Mucosa of gallbladder (tissue), 1 donor: ENCODE measurements around the gene PPP4C. TPM values are rescaled to one million over a fixed set of nuclear protein-coding genes. Genes with fewer than 3 reads are reported as not detected.
"Not testable (repeated sequence)": the region's sequence is repeated elsewhere in the genome, so short reads cannot be mapped to it uniquely, and the experiment has no call there.

Experiments used
- DNase-seq: peaks from one replicate; pipeline ENCODE4 v3.0.0-alpha.2; 2020; ENCODE audit warnings: low spot score
- total RNA-seq: library from RNA; stranded (reverse); gene quantifications from one replicate; pipeline ENCODE4 v1.2.1, GENCODE V29; 2021
- donor health status: DM: no; HTN: no; CAD: no.

PPP4C gene
- total RNA-seq, 1 donor from 2014 or later: 95.3 TPM

DNA sequence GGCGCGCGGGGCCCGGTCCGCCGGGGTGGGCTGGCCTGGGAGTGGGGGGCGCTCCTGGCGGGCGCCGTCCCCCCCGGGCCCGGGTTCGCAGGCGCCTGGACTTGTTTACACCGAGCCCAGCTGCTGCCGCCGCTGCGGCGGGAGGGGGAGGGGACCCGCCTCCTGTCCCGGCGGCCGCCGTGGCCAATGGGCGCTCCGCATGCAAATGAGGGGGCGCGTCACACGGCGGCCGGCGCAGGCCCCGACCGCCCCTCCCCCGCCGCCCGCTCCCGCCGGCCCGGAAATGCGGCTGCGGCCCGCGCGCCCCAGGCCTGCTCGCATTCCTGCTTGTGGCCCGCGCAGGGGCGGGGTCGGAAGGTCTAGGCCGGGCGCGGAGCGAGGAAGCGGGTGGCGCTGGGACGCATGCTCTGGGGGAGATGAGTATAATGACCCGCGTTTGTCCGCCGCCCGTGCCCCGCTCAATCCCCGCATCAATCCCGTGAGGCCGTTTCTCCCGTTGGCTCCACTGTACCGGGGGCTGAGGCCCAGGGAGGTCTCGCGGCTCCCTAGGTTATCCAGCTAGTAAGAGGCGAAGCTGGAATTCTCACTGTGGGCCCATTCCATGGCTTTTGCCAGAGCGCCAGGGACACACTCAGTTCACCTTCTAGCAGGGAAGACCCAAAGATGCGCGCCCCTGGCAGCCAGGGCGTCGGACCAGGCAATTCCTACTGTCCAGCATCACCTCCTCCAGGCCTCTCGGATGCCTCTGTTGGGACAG, 20.5 kb downstream of the PPP4C start, which contains the start of gene YPEL3:
YPEL3 (minus strand) TSS at position 109 of the 757 bp plus-strand sequence. CDS start 731 bp downstream, outside the sequence.
- peak; percentile 93 for DNase-seq

DNA sequence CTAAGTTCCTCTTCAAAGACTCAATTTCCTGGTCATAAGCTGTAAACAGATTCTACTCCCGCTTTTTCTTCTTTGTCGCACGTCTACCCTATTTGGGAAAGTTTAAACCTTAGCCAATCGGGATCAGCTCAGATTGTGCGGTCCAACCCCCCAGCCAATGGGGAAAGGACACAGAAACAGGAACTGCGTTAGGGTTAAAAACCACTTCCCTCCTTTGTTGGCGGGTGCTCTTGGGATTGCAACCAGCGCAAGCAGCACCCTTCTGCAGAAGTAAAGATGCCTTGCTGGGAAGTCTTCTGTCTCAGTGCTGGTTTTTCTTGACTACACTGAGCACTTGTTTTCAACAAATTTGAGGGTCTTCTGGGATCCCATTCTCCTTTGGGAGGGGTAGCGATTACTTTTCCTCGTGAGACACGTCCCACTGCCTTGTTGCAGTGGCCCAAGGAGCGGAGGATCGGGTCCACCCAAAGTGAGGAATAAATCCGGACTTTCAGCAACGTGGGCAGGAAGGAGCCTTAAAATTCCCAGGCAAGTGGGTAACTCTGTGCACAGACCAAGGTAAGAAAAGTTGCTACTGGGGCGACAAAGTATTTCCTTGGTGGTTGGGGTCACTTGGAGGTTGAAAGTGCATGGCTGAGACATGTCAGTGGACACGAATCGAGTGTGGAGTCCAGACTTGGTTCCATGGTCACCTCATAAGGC, 21.2 kb downstream of the PPP4C start:
- no peak for DNase-seq

DNA sequence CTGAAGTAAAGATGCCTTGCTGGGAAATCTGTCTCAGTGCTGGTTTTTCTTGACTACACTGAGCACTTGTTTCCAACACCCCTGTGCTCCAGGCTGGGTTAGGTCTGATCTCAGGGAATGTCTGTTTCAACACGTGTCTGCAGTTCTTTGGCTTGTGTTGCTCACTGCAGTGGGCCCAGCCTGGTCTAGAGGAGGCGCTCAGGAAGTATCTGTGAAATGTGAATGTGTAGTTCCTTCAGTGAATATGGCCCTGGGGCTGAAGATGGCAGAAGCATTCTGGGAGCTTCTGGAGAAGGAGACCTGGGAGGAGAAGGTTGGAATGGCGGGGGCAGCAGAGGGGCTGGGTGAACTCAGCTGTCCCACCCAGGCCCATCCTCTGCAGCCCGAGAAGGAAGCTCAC, 28.3 kb downstream of the PPP4C start:
- DNase-seq: no peak

DNA sequence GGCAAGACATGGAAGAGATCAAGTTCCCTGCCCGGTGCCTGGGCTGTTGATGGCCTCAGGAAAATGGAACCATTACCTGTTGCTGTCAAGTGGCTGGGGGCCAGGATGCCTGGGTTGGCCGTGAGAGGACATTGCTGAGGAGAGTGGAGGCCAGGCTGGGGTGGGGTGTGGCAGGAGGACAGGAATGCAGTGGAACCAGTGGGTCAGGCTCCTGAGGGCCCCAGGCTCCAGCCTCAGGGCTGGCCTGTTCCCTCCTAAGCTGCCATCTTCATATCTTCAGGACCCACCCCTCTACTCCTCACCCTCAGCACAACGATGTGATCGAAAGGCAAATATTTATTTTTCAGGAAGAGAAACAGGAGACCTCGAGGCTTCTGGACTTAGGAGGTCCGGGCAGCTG, 28.7 kb downstream of the PPP4C start:
- peak; percentile 56 for DNase-seq

DNA sequence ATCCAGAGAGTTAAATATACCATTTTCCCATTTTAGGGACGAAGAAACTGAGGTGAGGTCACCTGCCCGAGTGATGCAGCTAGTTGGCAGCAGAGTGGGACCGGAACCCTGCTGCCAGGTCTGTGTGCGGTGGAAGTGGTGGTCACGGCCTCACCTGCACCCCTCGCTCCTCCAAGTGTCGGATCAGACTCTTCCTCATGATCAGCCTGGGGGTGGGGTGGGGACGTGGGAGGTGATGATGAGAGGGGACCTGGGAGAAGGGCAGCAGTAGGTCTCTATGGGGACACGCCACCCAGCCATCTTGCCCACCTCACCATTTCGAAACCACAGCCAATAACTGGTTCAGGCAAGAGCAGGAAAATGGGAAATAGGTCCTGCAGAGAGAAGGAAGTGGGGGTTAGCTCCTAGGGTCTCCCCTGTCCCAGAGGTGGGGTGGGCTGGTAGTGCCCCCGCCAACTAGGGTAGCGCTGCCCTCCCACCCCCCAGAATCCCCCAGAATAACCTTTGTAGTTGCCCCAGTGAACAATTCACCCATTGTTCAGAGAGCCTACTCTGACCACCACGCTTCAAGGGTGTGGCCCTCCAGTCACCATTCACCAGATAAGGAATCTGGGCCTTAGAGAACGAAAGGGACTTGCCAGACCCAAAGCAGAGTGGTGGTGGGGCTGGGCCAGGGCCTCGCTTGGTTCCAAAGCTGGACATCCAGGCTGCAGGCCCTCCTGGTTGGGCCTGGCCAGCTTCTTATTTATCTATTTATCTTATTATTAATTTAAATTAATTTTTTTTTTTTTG, 32.5 kb downstream of the PPP4C start:
- DNase-seq: no peak

DNA sequence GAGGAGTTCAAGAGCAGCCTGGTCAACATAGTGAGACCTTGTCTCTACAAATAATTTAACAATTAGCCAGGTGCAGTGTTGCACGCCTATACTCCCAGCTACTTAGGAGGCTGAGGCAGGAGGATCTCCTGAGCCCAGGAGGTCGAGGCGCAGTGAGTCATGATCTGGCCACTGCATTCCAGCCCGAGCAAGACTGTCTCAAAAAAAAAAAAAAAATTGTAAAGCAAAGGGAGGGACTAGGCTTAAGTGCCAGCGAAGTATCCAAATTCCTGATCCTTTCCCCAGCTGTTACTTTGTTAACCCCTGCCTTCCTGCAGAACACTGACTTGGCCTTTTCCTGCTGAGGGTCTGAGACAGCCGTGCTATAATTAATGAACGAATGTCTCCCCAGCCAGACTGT, 34.9 kb downstream of the PPP4C start:
- no peak for DNase-seq

DNA sequence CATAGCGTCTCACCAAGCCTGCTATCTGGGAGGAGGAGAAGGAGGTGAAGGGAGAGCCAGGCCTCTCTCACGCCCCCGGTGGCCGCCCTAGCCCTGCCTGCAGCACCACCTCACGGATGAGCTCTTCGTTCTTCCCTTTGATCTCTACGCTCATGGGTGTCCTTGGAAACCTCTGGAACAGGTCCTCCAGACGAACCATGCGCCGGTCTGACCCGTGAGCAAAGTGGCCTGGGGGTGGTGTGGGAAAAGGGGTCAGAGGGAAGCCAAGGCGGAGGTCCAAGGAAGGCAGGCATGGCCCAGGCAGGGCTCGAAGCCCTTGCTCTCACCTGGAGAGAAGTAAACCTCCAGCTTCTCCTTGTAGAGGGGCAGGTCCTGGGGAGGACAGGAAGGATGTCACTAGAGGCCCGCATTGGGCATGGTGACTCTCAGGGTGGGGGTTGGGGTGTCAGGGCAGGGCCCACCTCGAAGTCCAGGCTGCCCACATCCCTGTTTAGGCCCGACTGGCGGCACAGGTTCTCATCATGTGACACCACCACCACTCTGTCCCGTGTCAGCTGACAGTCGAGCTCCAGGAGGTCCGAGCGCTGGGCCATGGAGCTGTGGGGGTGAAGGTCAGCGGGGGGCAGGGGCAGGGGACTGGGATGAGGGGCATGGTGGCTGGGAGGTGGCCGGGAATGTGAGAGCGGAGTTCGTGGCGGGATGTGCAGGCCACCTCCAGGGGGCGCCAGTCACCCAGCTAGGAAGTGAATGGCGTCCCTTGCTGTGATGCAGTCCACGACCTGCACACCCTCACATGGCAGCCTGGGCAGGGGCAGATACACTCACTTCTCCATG, 36.6 kb downstream of the PPP4C start:
- DNase-seq: peak; percentile 38

DNA sequence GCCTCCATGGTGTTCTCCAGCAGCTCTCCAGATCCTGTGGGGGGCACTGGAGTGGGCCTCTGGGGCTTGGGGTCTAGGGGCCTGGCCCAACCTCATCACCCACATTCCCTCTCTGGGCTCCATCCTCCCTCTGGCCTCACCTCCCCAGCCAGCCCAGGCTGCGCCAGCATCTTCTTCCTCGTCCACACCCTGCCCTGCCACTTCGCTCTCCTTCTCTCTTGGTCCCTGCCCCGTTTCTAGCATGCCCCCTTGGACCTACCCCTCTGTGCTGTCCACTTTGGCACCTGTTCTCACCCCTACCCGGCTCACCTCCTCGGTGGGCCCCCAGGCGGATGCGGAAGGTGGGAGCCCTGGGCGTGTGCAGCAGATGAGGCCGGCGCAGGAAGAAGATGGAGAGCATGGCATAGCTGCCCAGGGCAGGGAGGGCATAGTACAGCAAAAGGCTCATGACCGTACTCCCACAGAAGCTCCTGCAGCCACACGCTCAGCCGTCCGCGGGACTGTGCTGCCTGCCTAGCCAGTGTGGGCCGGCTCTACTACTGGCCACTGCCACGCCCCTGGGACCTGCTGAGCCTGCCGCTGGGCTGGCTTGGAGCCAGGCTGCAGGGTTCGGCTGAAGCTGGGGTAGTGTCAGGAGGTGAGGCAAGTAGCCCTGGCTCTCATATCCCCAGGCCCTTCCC, 37.4 kb downstream of the PPP4C start, which contains the start of gene GDPD3:
GDPD3 (minus strand) TSS at position 507 of the 680 bp plus-strand sequence; CDS start at position 448, 59 bp downstream.
- peak; percentile 49 for DNase-seq

DNA sequence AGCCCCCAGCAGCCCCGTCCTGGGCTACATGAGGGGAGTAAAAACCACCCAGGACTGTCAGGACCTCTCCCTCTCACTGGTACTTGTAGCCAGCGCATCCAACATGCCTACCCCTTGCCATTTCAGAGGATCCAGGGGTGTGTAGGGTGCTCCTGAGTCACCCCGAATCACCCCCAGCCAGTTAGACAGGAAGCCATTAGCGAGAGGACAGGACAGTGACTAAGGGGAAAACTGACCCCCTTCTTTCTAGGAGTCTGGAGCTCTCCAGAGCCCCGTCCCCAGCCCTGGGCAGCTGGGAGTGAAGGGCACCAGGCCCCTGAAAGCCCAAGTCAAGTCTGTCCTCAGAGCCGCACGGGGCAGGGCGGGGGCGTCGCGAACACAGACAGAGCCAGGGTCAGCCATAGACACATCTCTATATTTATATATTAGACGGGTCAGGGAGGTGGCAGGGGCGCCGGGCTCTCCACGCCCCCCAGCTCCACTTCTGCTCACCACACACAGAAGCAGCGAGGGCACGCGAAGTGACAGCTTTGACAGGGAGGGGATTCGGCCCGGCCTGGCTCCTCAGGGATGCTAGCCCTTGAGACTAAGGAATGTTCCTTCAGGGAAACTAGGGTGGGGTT, 38.0 kb downstream of the PPP4C start:
- no peak for DNase-seq

DNA sequence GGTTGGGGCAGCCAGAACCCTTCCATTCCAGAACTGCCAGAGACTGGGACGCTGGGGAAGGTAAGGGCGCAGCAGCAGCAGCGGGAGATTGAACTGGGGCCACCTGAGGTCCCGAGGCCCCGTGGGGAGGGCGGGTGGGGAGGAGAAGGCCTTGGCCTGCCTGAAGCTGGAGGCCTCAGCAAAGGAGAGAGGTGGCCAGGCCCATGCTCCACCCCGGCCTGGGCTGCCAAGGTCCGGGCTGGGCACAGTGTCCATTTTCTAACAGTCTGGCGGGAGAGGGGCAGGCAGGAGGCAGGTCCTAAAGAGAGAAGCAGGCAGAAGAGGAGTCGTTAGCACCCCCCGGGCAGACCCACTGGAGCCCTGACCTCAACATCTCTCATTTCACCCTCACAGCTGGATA, 38.6 kb downstream of the PPP4C start:
- no peak for DNase-seq

DNA sequence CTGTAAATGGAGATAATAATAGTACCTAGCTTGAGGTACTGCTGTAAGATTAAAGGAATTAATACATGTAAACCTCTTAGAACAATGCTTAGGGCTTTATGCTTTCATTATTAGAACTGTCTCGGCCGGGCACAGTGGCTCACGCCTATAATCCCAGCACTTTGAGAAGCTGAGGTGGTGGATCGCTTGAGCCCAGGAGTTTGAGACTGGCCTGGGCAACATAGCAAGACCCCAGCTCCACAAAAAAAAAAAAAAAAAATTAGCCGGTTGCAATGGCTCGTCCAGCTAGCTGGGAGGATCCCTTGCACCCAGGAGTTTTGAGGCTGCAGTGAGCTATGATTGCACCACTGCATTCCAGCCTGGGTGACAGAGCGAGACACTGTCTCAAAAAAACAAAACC, 39.0 kb downstream of the PPP4C start:
- not testable (repeated sequence) for DNase-seq

DNA sequence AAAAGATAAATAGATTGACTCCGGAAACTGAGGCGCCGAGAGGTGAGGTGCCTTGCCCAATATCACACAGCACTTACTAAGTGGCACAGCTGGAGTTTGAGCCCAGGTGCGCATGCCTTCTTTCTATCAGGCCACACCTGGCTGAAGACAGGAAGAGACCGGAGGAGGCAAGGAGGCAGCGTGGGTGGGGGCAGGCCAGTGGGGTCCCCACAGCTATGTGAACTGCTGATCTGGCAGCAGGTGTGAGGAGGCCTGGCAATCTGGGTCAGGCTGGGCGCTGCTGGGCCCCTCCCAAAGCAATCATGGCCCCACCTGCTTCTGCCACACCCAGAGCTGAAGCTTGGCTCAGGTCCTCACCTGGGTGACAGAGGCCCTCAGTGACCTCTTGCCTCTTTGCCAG, 39.4 kb downstream of the PPP4C start:
- DNase-seq: peak; percentile 66

DNA sequence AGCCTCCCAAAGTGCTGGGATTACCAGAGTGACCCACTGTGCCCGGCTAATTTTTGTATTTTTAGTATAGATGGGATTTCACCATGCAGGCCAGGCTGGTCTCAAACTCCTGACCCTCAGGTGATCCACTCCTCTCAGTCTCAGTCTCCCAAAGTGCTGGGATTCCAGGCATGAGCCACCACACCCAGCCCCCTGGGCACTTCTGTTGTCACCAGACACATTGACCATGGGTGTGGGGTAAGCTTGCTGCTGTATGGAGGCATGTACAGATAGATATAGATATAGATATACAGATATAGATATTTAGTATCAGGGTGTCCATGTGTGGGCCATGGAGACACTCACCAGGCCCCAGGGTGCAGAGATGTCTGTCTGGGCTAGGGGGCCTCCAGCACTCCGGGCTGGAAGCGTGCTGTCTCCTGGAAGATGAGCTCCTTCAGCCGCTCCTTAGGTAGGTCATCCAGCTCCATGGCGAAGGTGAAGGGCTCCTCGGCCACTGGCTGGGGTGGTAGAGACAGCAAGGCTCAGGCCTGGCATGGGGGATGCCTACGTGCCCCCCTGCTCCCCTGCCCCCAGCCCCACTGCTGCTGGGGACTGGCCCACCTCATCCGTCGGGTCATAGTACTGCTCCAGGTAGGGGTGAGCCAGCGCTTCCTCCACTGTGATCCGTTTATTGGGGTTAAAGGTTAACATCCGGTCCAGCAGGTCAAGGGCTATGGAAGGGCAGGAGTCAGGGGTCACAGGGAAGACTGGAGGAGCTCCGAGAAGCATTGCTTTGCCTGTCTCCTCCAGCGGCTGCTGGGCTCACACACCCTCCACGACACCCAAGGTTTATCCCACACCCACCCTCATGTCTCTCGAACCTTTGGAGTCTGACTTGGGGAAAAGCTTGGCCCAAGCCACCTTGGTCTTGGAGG, 40.8 kb downstream of the PPP4C start:
- no peak for DNase-seq

DNA sequence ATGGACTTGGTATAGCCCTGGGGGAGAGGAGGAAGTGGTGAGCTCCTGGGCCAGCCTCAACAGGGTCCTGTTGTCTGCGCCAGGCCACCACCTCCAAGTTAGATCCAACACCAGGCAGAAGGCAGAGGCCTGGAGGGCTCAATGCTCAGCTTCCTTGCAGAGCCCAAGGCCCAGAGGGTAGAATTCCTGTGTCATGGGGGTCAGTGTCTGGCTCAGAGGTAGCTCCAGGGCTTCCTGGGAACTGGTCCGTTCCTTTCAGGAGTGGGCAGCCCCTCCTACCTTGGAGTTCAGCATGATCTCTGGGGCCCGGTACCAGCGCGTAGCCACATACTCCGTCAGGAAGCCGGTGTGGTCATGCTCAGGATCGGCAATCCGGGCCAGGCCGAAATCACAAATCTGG, 42.0 kb downstream of the PPP4C start:
- DNase-seq: no peak

DNA sequence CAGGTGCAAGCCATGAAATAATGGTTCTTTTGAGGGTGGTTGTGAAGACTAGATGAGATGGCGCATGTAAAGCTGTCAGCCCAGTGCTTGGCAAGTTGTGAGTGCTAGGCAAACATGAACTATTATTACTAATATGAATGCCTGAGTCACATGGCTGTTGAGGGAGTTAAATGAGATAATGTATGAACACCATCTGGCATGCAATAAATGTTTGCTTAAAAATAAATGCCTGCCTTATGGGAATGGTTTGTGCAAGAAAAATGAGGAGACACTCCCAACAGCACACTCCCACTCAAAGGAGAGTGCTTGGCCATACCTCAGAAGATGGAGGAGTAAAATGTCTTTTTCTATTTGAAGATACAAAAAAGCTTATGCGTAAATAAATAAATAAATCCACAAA, 43.6 kb downstream of the PPP4C start:
- no peak for DNase-seq

DNA sequence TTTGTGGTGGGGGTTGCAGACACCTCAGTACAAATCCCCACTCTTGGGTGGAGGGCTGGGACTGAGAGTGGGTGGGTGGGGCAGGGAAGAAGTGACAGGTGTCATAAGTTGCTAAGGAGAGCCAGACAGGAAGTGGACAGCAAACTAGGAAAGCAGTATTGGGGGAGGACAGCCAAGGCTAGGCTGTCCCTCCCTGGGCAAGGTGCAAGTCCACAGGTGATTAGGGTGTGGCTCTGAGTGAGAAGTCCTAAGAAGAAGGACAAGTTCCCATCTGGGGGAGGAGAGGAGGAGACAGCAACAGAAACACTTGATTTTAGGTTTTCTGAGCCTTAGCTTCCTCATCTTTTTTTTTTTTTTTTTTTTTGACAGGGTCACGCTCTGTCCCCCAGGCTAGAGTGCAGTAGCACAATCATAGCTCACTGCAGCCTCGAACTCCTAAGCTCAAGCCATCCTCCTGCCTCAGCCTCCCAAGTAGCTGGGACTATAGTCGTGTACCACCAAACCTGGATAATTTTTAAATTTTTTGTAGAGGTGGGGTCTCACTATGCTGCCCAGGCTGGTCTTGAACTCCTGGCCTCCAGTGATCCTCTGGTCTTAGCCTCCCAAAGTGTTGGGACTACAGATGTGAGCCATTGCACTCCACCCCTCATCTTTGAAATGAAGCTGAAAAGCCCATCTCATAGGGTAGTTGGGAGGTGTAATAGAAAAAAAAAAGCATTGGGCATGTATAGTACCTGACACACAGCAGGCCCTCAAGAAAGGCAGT, 44.7 kb downstream of the PPP4C start:
- DNase-seq: peak; percentile 79

DNA sequence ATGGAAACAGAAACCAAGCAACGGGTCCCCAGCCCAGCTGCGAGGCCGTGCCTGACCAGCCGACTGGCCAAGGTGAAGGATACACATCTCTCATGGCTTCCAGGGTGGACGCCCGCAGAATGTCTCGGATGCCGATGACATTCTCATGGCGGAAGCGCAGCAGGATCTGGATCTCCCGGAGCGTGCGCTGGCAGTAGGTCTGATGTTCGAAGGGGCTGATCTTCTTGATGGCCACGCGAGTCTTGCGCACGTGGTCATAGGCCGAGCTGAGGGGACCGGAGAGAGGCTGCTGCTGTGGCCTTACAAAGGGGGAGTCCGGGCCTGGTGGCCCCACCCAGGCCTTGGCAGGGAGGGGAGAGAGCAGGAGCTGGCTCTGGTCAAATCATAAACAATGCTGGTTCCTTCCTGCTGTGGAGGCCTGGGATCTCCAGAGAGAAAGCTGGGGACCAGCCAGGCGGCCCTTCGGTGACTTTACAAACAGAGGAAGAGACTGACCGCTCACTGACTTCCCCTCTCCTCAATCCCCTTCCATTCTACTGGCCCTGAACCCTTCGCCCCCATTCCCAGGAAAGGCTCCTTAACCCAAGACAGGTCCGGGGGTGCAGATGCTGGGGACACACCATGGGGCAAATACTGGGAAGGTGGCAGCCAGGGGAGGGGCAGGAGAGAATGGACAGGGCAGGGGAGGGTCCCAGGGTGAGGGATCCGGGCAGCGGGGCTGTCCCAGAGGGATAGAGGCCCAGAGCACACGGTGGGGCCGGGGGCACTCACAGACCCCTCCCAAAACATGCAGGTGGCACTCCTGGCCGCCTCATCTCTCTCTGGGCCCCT, 46.2 kb downstream of the PPP4C start:
- peak; percentile 45 for DNase-seq
